Measurements from ENCODE around the gene KIZ.
"Not testable (repeated sequence)": the region's sequence is repeated elsewhere in the genome, so short reads cannot be mapped to it uniquely, and the experiment has no call there.

Gene KIZ

DNA sequence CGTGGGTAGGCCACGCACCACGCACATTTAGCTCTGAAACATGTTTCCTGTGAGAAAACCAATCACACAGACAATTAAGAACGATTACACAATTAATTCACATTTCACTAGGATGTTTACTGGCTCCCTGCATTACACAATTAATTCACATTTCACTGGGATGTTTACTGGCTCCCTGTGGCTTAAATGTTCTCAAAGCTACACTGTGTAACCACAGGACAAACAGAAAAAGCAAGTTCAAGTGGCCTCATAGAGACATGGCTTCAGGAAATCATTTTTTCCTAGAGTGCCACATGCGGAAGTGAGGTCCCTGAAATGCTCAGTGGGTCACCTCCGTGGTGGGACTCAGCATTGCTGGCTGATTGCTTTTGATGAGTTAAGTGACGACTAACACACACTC lies 115.5 kb downstream of the KIZ start:
- no peak for DNase-seq
- CTCF ChIA-PET, result interaction anchor here (0.9 kb wide), 1 partner anchor 264 kb away, joined by 3 read pairs; no protein-coding TSS in a partner anchor
- peaks cover 0 to 8% (median 1%) of the 10 kb centered on the region in 4 experiments for H3K36me3 ChIP-seq (ENCODE audit: control insufficient read depth in 4 of 4, insufficient read depth in 4 of 4, low read length in 3 of 4)
- no peaks in the 10 kb centered on the region for H3K9me3 ChIP-seq (ENCODE audit: control extremely low read depth in 1 of 5, control insufficient read depth in 4 of 5, insufficient read depth in 2 of 5, low read depth in 1 of 5, low read length in 4 of 5)
- POLR2A ChIA-PET, result no interaction called here
- no peaks in the 10 kb centered on the region for H3K27me3 ChIP-seq (replicated peaks in 2 of 5; ENCODE audit: control insufficient read depth in 4 of 5, insufficient read depth in 5 of 5, low read length in 4 of 5)
- no peaks in the 10 kb centered on the region for H3K4me1 ChIP-seq (ENCODE audit: control extremely low read depth in 1 of 4, control insufficient read depth in 4 of 4, insufficient read depth in 4 of 4, low read length in 3 of 4)
- WGBS (ENCODE audit: insufficient coverage), result 79% methylated on average over 7 of the region's 7 CpGs
- H3K4me3 ChIP-seq (ENCODE audit: control insufficient read depth in 1 of 7, extremely low read depth in 1 of 7, insufficient read depth in 4 of 7, low read depth in 2 of 7, low read length in 6 of 7), result no peak overlapping the region
- H3K27ac ChIP-seq (ENCODE audit: insufficient read depth in 1 of 2, low read depth in 1 of 2, low read length in 2 of 2, poor library complexity in 1 of 2, severe bottlenecking in 2 of 2), result no peak overlapping the region

DNA sequence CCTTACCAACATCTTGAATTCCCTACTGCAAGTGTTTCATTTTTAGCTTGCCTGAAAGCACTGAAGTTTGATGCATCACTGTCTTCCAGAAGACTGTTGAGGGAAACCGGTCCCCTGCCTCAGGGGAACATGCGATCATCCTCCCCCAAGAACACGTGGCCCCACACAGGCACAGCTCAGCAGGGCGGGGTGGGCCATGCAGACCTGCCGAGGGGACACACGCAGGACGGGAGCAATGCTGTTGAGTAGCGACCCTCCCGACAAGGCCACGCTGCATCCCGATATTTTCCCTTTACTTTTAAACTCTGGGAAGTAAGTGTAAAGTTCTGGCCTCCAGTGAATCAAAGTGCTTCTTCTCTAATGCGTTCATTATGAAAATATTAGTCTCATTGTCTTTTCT lies 117.9 kb downstream of the KIZ start:
- Histone ChIP-seq H3K27ac (ENCODE audit: insufficient read depth in 1 of 2, low read depth in 1 of 2, low read length in 2 of 2, poor library complexity in 1 of 2, severe bottlenecking in 2 of 2) (no peak overlapping the region), H3K9me3 (ENCODE audit: control extremely low read depth in 1 of 5, control insufficient read depth in 4 of 5, insufficient read depth in 2 of 5, low read depth in 1 of 5, low read length in 4 of 5) (no peaks in the 10 kb centered on the region), H3K36me3 (ENCODE audit: control insufficient read depth in 4 of 4, insufficient read depth in 4 of 4, low read length in 3 of 4) (peaks cover 0 to 3% (median 1%) of the 10 kb centered on the region in 4 experiments), H3K4me3 (ENCODE audit: control insufficient read depth in 1 of 7, extremely low read depth in 1 of 7, insufficient read depth in 4 of 7, low read depth in 2 of 7, low read length in 6 of 7) (no peak overlapping the region), H3K4me1 (ENCODE audit: control extremely low read depth in 1 of 4, control insufficient read depth in 4 of 4, insufficient read depth in 4 of 4, low read length in 3 of 4) (no peaks in the 10 kb centered on the region), H3K27me3 (replicated peaks in 2 of 5; ENCODE audit: control insufficient read depth in 4 of 5, insufficient read depth in 5 of 5, low read length in 4 of 5) (no peaks in the 10 kb centered on the region)
- WGBS (ENCODE audit: insufficient coverage), result 93% methylated on average over 11 of the region's 12 CpGs
- ChIA-PET CTCF (interaction anchor here (3.7 kb wide), 1 partner anchor 8 kb away, joined by 18 read pairs; no protein-coding TSS in a partner anchor), POLR2A (no interaction called here)
- DNase-seq, result no peak

- Histone ChIP-seq H3K9me3 (ENCODE audit: control extremely low read depth in 1 of 5, control insufficient read depth in 4 of 5, insufficient read depth in 2 of 5, low read depth in 1 of 5, low read length in 4 of 5) (no peaks in the 10 kb centered on the region), H3K4me1 (ENCODE audit: control extremely low read depth in 1 of 4, control insufficient read depth in 4 of 4, insufficient read depth in 4 of 4, low read length in 3 of 4) (no peaks in the 10 kb centered on the region), H3K36me3 (ENCODE audit: control insufficient read depth in 4 of 4, insufficient read depth in 4 of 4, low read length in 3 of 4) (peaks cover 0 to 3% (median 1%) of the 10 kb centered on the region in 4 experiments), H3K27me3 (replicated peaks in 2 of 5; ENCODE audit: control insufficient read depth in 4 of 5, insufficient read depth in 5 of 5, low read length in 4 of 5) (no peaks in the 10 kb centered on the region), H3K4me3 (ENCODE audit: control insufficient read depth in 1 of 7, extremely low read depth in 1 of 7, insufficient read depth in 4 of 7, low read depth in 2 of 7, low read length in 6 of 7) (no peak overlapping the region), H3K27ac (ENCODE audit: insufficient read depth in 1 of 2, low read depth in 1 of 2, low read length in 2 of 2, poor library complexity in 1 of 2, severe bottlenecking in 2 of 2) (no peak overlapping the region)
- ChIA-PET POLR2A (interaction anchor here (0.6 kb wide), 1 partner anchor 451 kb away, joined by 4 read pairs; no protein-coding TSS in a partner anchor), CTCF (interaction anchor here (3.7 kb wide), 1 partner anchor 9 kb away, joined by 18 read pairs; no protein-coding TSS in a partner anchor)
- DNase-seq, result no peak
- 100% methylated on average over 1 of the region's 3 CpGs for WGBS (ENCODE audit: insufficient coverage)
Measured at GRCh38 chr20:21244808-21245207, 118.9 kb downstream of the KIZ start.

GRCh38 chr20:21246161-21246560 lies 120.3 kb downstream of the KIZ start:
- CTCF ChIA-PET, result interaction anchor here (3.7 kb wide), 1 partner anchor 11 kb away, joined by 18 read pairs; no protein-coding TSS in a partner anchor
- WGBS (ENCODE audit: insufficient coverage), result 100% methylated on average over 3 of the region's 3 CpGs
- Histone ChIP-seq H3K27me3 (replicated peaks in 2 of 5; ENCODE audit: control insufficient read depth in 4 of 5, insufficient read depth in 5 of 5, low read length in 4 of 5) (peaks cover 0 to 4% (median 0%) of the 10 kb centered on the region in 5 experiments), H3K4me3 (ENCODE audit: control insufficient read depth in 1 of 7, extremely low read depth in 1 of 7, insufficient read depth in 4 of 7, low read depth in 2 of 7, low read length in 6 of 7) (no peak overlapping the region), H3K27ac (ENCODE audit: insufficient read depth in 1 of 2, low read depth in 1 of 2, low read length in 2 of 2, poor library complexity in 1 of 2, severe bottlenecking in 2 of 2) (no peak overlapping the region), H3K4me1 (ENCODE audit: control extremely low read depth in 1 of 4, control insufficient read depth in 4 of 4, insufficient read depth in 4 of 4, low read length in 3 of 4) (no peaks in the 10 kb centered on the region), H3K9me3 (ENCODE audit: control extremely low read depth in 1 of 5, control insufficient read depth in 4 of 5, insufficient read depth in 2 of 5, low read depth in 1 of 5, low read length in 4 of 5) (no peaks in the 10 kb centered on the region), H3K36me3 (ENCODE audit: control insufficient read depth in 4 of 4, insufficient read depth in 4 of 4, low read length in 3 of 4) (peaks cover 0 to 3% (median 1%) of the 10 kb centered on the region in 4 experiments)
- DNase-seq, result no peak
- POLR2A ChIA-PET, result no interaction called here

DNA sequence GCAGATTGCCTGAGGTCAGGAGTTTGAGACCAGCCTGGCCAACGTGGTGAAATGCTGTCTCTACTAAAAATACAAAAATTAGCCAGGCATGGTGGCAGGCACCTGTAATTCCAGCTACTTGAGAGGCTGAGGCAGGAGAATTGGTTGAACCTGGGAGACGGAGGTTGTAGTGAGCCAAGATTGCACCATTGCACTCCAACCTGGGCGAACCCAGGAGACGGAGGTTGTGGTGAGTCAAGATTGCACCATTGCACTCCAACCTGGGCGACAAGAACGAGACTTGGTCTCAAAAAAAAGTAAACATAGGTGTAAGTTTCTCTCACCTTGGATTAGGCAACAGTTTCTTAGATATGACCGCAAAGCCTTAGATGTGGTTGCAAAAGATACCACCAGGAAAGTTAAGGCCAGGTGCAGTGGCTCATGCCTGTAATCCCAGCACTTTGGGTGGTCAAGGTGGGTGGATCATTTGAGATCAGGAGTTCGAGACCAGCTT lies 121.8 kb downstream of the KIZ start:
- H3K27ac ChIP-seq (ENCODE audit: insufficient read depth in 1 of 2, low read depth in 1 of 2, low read length in 2 of 2, poor library complexity in 1 of 2, severe bottlenecking in 2 of 2); H3K36me3 ChIP-seq (ENCODE audit: control insufficient read depth in 4 of 4, insufficient read depth in 4 of 4, low read length in 3 of 4); H3K4me3 ChIP-seq (ENCODE audit: control insufficient read depth in 1 of 7, extremely low read depth in 1 of 7, insufficient read depth in 4 of 7, low read depth in 2 of 7, low read length in 6 of 7); H3K4me1 ChIP-seq (ENCODE audit: control extremely low read depth in 1 of 4, control insufficient read depth in 4 of 4, insufficient read depth in 4 of 4, low read length in 3 of 4); DNase-seq; POLR2A ChIA-PET; H3K9me3 ChIP-seq (ENCODE audit: control extremely low read depth in 1 of 5, control insufficient read depth in 4 of 5, insufficient read depth in 2 of 5, low read depth in 1 of 5, low read length in 4 of 5); H3K27me3 ChIP-seq (replicated peaks in 2 of 5; ENCODE audit: control insufficient read depth in 4 of 5, insufficient read depth in 5 of 5, low read length in 4 of 5): not testable (repeated sequence)
- WGBS (ENCODE audit: insufficient coverage), result 87% methylated on average over 6 of the region's 8 CpGs
- CTCF ChIA-PET, result interaction anchor here (3.7 kb wide), 1 partner anchor 12 kb away, joined by 18 read pairs; no protein-coding TSS in a partner anchor

GRCh38 chr20:21251278-21251677 lies 125.4 kb downstream of the KIZ start:
- DNase-seq, result no peak
- no peak overlapping the region for H3K27ac ChIP-seq (ENCODE audit: insufficient read depth in 1 of 2, low read depth in 1 of 2, low read length in 2 of 2, poor library complexity in 1 of 2, severe bottlenecking in 2 of 2)
- WGBS (ENCODE audit: insufficient coverage), result 68% methylated on average over 6 of the region's 6 CpGs

GRCh38 chr20:21257192-21257591 lies 131.3 kb downstream of the KIZ start:
- CTCF ChIA-PET, result no interaction called here

More at GRCh38 chr20:21251278-21251677, 125.4 kb downstream of the KIZ start:
- H3K36me3 ChIP-seq (ENCODE audit: control insufficient read depth in 4 of 4, insufficient read depth in 4 of 4, low read length in 3 of 4), result no peaks in the 10 kb centered on the region
- H3K27me3 ChIP-seq (replicated peaks in 2 of 5; ENCODE audit: control insufficient read depth in 4 of 5, insufficient read depth in 5 of 5, low read length in 4 of 5), result peaks cover 0 to 4% (median 0%) of the 10 kb centered on the region in 5 experiments
- H3K4me1 ChIP-seq (ENCODE audit: control extremely low read depth in 1 of 4, control insufficient read depth in 4 of 4, insufficient read depth in 4 of 4, low read length in 3 of 4), result no peaks in the 10 kb centered on the region
- no peaks in the 10 kb centered on the region for H3K9me3 ChIP-seq (ENCODE audit: control extremely low read depth in 1 of 5, control insufficient read depth in 4 of 5, insufficient read depth in 2 of 5, low read depth in 1 of 5, low read length in 4 of 5)
- no peak overlapping the region for H3K4me3 ChIP-seq (ENCODE audit: control insufficient read depth in 1 of 7, extremely low read depth in 1 of 7, insufficient read depth in 4 of 7, low read depth in 2 of 7, low read length in 6 of 7)
- ChIA-PET CTCF (no interaction called here), POLR2A (no interaction called here)

More at GRCh38 chr20:21257192-21257591, 131.3 kb downstream of the KIZ start:
- H3K36me3 ChIP-seq (ENCODE audit: control insufficient read depth in 4 of 4, insufficient read depth in 4 of 4, low read length in 3 of 4), result no peaks in the 10 kb centered on the region
- no peaks in the 10 kb centered on the region for H3K4me1 ChIP-seq (ENCODE audit: control extremely low read depth in 1 of 4, control insufficient read depth in 4 of 4, insufficient read depth in 4 of 4, low read length in 3 of 4)
- WGBS (ENCODE audit: insufficient coverage), result 90% methylated on average over 2 of the region's 3 CpGs
- no peak for DNase-seq
- POLR2A ChIA-PET, result no interaction called here
- H3K4me3 ChIP-seq (ENCODE audit: control insufficient read depth in 1 of 7, extremely low read depth in 1 of 7, insufficient read depth in 4 of 7, low read depth in 2 of 7, low read length in 6 of 7), result no peak overlapping the region
- no peak overlapping the region for H3K27ac ChIP-seq (ENCODE audit: insufficient read depth in 1 of 2, low read depth in 1 of 2, low read length in 2 of 2, poor library complexity in 1 of 2, severe bottlenecking in 2 of 2)
- H3K27me3 ChIP-seq (replicated peaks in 2 of 5; ENCODE audit: control insufficient read depth in 4 of 5, insufficient read depth in 5 of 5, low read length in 4 of 5), result peaks cover 0 to 4% (median 0%) of the 10 kb centered on the region in 5 experiments
- H3K9me3 ChIP-seq (ENCODE audit: control extremely low read depth in 1 of 5, control insufficient read depth in 4 of 5, insufficient read depth in 2 of 5, low read depth in 1 of 5, low read length in 4 of 5), result no peaks in the 10 kb centered on the region

Data from common myeloid progenitor, CD34-positive (primary cell).